WERI-Rb-1 (cell line): Measurements from ENCODE around the gene ADGRD1.

Experiments
- DNase-seq: peaks from one replicate; pipeline ENCODE4 v3.0.0-alpha.2; 2020
- H3K27ac ChIP-seq: fragments of 250-450 bp; sonication (Bioruptor Pico); 2 replicates; pipeline ENCODE4 v1.5.1; 2020; ENCODE audit warnings: mild to moderate bottlenecking, moderate library complexity
- H3K27me3 ChIP-seq: fragments of 250-450 bp; sonication (Bioruptor Pico); 2 replicates; pipeline ENCODE4 v1.5.1; 2021; ENCODE audit warnings: mild to moderate bottlenecking, low read depth, moderate library complexity; ENCODE audit not compliant: insufficient read depth, severe bottlenecking
- H3K36me3 ChIP-seq: fragments of 250-450 bp; sonication (Bioruptor Pico); 2 replicates; pipeline ENCODE4 v1.5.1; 2020; ENCODE audit warnings: mild to moderate bottlenecking, moderate library complexity
- H3K4me3 ChIP-seq: 2 replicates; pipeline ENCODE4 v1.5.1; 2011; ENCODE audit warnings: low read depth, mild to moderate bottlenecking, control low read depth, low read length
- H3K9me3 ChIP-seq: fragments of 250-450 bp; sonication (Bioruptor Pico); 2 replicates; pipeline ENCODE4 v1.5.1; 2021; ENCODE audit warnings: mild to moderate bottlenecking, moderate library complexity; ENCODE audit not compliant: severe bottlenecking
- CTCF ChIP-seq: IDR thresholded peaks from 2 replicates; pipeline ENCODE4 v1.5.1; 2011; ENCODE audit warnings: low read depth, mild to moderate bottlenecking, control low read depth, inconsistent platforms, low read length

Gene ADGRD1

GRCh38 chr12:131097202-131098177, 143.8 kb downstream of the ADGRD1 start:
- DNase-seq, result peak; percentile 5
- Histone ChIP-seq H3K27ac (no peak overlapping the region), H3K27me3 (no peaks in the 10 kb centered on the region), H3K9me3 (no peaks in the 10 kb centered on the region), H3K4me3 (no peak overlapping the region), H3K36me3 (no peaks in the 10 kb centered on the region)
- no peak for TF ChIP-seq CTCF

- Histone ChIP-seq H3K4me3 (no peak overlapping the region), H3K27ac (no peak overlapping the region; the same call in 1 of the 2 replicates), H3K36me3 (no peaks in the 10 kb centered on the region), H3K9me3 (no peaks in the 10 kb centered on the region), H3K27me3 (no peaks in the 10 kb centered on the region)
- no peak for TF ChIP-seq CTCF
- peak; percentile 34 for DNase-seq
Measured at GRCh38 chr12:131098178-131098981, 144.7 kb downstream of the ADGRD1 start.

- no peak for DNase-seq
- no peaks in the 10 kb centered on the region for H3K27me3 ChIP-seq
- TF ChIP-seq CTCF, result no peak
Measured at GRCh38 chr12:131100031-131100674, 146.4 kb downstream of the ADGRD1 start.

GRCh38 chr12:131101006-131101405, 147.3 kb downstream of the ADGRD1 start:
- Histone ChIP-seq H3K36me3 (no peaks in the 10 kb centered on the region), H3K27me3 (no peaks in the 10 kb centered on the region), H3K9me3 (no peaks in the 10 kb centered on the region), H3K27ac (no peak overlapping the region), H3K4me3 (no peak overlapping the region)
- DNase-seq, result peak; percentile 1
- TF ChIP-seq CTCF, result no peak

More at GRCh38 chr12:131100031-131100674, 146.4 kb downstream of the ADGRD1 start:
- no peak overlapping the region for H3K27ac ChIP-seq
- no peak overlapping the region for H3K4me3 ChIP-seq
- H3K9me3 ChIP-seq, result no peaks in the 10 kb centered on the region
- no peaks in the 10 kb centered on the region for H3K36me3 ChIP-seq

- Histone ChIP-seq H3K9me3 (no peaks in the 10 kb centered on the region), H3K36me3 (no peaks in the 10 kb centered on the region), H3K4me3 (no peak overlapping the region), H3K27me3 (no peaks in the 10 kb centered on the region), H3K27ac (no peak overlapping the region)
- DNase-seq, result no peak
- TF ChIP-seq CTCF, result no peak
Measured at GRCh38 chr12:131101703-131102492, 148.2 kb downstream of the ADGRD1 start.
